GM12873 (cell line): Measurements from ENCODE around the gene SLC6A17.

Experiments
- TF ChIP-seq, protein P1 (sequence below): IDR thresholded peaks from 2 replicates; pipeline ENCODE4 v1.5.1; 2012; ENCODE audit warnings: low read depth, mild to moderate bottlenecking, moderate library complexity, low read length, control low read depth; ENCODE audit not compliant: insufficient read depth; ENCODE audit errors: missing control alignments

Gene SLC6A17

DNA sequence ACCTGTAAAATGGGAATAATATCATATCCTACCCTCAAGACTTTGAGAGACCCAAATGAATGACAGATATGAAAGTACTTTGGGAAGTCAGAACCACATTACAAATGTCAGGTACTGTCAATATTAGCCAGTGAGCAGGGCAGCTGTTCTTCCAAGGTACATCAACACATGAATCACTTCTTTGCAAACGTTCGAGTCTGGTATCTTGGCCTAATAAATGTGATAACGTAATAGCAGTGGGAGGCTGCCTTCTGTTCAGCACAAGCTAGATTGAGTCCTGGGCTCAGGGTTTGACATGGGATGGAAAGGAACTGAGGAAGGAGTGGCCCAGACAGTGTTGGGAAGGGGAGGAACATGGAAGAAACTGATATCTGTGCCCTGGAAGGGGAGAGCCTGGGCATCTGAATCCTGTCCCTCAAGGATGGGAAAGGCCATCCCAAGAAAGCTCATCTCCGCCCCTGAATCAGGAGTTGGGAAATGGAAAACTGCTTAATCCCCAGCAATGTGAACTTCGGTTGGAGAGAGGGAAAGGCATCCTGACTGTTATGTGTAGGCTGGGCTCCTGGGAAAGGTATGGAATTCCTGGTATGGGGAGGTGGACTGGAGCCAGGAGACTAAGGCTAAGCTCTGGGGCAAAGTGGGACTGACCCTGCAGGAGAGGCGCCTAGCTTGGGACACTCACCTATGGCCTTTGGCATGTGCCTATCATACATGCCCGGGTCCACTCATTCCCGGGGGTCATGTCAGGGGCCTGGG, 74.1 kb downstream of the SLC6A17 start:
- TF ChIP-seq, protein P1, sequence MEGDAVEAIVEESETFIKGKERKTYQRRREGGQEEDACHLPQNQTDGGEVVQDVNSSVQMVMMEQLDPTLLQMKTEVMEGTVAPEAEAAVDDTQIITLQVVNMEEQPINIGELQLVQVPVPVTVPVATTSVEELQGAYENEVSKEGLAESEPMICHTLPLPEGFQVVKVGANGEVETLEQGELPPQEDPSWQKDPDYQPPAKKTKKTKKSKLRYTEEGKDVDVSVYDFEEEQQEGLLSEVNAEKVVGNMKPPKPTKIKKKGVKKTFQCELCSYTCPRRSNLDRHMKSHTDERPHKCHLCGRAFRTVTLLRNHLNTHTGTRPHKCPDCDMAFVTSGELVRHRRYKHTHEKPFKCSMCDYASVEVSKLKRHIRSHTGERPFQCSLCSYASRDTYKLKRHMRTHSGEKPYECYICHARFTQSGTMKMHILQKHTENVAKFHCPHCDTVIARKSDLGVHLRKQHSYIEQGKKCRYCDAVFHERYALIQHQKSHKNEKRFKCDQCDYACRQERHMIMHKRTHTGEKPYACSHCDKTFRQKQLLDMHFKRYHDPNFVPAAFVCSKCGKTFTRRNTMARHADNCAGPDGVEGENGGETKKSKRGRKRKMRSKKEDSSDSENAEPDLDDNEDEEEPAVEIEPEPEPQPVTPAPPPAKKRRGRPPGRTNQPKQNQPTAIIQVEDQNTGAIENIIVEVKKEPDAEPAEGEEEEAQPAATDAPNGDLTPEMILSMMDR, result no peak

GRCh38 chr1:110225212-110225611, 74.9 kb downstream of the SLC6A17 start:
- TF ChIP-seq, protein P1, result no peak

- TF ChIP-seq, protein P1, result no peak
Observed at GRCh38 chr1:110225756-110226404, 75.6 kb downstream of the SLC6A17 start.

GRCh38 chr1:110227774-110228173, 77.5 kb downstream of the SLC6A17 start:
- TF ChIP-seq, protein P1, result no peak

GRCh38 chr1:110228381-110228780, 78.1 kb downstream of the SLC6A17 start:
- TF ChIP-seq, protein P1, result no peak

DNA sequence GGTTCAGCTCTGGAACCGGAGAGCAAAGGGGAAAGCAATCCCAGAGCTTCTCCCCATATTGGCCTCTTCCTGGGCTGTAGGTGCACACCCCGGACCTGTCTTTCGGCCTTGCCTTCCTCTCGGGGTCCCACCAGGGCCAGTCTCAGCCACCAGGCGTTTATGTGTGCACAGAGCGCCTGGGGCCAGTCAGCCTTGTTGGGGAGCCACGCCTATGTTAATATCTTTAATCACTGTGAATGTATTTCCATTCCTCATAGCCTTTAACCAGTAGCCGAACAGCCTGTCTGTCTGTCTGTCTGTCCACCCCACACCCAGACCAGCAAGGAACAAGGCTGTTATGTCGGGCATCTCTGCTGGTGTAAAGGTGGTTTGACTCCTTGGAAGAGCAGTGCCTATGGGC, 78.6 kb downstream of the SLC6A17 start:
- TF ChIP-seq, protein P1, result no peak

DNA sequence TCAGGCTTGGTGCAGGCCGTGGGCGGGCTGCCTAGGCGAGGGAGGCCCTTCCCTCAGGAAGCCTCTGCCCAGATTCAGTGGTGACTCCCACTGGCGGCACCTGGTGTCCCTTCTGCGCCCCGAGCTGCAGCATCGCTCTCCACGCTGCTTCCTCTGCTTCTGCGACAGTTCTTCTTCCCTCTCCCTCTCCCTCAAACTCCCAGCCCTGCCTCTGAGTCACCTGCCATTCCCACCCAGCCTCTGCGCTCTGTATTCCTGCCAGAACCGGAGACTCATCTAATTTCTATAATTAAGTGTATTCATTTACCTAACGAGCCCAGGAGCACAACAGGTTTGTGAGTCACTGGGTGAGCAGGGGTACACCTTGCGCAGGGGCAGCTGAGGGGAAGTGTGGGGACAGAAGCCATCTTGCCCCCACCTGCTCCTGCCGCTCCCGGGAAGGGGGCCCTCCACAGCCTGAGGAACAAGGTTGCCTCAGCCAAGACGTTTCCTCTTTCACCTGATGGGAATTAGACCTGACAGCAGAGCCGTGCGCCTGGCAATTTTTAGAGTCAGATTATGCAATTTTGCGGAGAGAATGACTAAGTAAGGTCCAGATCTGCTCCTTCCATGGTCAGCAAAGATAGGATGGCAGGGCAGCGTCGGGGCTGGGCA, 79.2 kb downstream of the SLC6A17 start:
- TF ChIP-seq, protein P1, result no peak
